RWPE1 (cell line): ENCODE measurements around the gene GUCY1A2.

Experiments used
- CTCF ChIA-PET: fragments of 350-600 bp; sonication (Branson Sonifier 250); formaldehyde crosslinking; extraction: SDS; loops from one replicate; lab custom pipeline; 2021; lab: Yijun Ruan, JAX
- POLR2A ChIA-PET: fragments of 400-600 bp; formaldehyde crosslinking; extraction: SDS; loops from one replicate; lab custom pipeline; 2020; ENCODE audit warnings: antibody characterized with exemption; ENCODE audit not compliant: low non-redundant PET; lab: Yijun Ruan, JAX
- DNase-seq: peaks from one replicate; pipeline ENCODE4 v3.0.0; 2012; ENCODE audit warnings: low spot score
- H3K27ac ChIP-seq: fragments of 450-650 bp; 2 replicates; pipeline ENCODE4 v1.5.1; 2017
- CTCF ChIP-seq: fragments of 450-650 bp; conservative IDR thresholded peaks from 2 replicates; pipeline ENCODE4 v1.5.1; 2017; ENCODE audit warnings: low read depth, mild to moderate bottlenecking

The GUCY1A2 gene

GRCh38 chr11:107043242-107044006 lies 25.1 kb upstream of the GUCY1A2 start:
- no peak for TF ChIP-seq CTCF
- POLR2A ChIA-PET = no interaction called here
- H3K27ac ChIP-seq = no peak overlapping the region
- peak; percentile 16 for DNase-seq
- CTCF ChIA-PET = interaction anchor here (0.6 kb wide), 1 partner anchor 364 kb away, joined by 4 read pairs; no protein-coding TSS in a partner anchor

DNA sequence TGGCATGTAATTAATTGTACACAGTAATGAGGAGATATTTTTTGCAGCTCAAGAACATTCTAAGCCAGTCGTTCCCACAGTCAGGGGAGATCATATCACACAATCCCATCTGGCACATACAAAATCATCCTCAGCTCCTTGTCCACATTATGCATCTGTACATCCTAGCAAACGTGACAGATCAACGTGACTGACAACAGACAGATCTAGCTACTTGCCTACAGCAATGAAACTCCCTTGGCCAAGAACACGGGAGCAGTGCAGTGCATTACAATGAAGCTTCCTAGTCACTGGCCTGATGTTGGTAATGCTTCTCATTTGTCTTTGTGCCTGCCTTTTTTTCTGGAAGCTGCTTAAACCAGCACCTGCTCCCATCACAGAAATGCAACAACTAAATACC lies 24.5 kb upstream of the GUCY1A2 start:
- no peak for DNase-seq
- ChIA-PET POLR2A (no interaction called here), CTCF (interaction anchor here (0.6 kb wide), 2 partner anchors 364 to 526 kb away, joined by 4 to 5 read pairs; no protein-coding TSS in a partner anchor)
- TF ChIP-seq CTCF = no peak
- H3K27ac ChIP-seq = no peak overlapping the region

GRCh38 chr11:107041088-107041444 lies 22.8 kb upstream of the GUCY1A2 start:
- no peak for TF ChIP-seq CTCF
- ChIA-PET POLR2A (no interaction called here), CTCF (no interaction called here)
- no peak for DNase-seq
- no peak overlapping the region for H3K27ac ChIP-seq

DNA sequence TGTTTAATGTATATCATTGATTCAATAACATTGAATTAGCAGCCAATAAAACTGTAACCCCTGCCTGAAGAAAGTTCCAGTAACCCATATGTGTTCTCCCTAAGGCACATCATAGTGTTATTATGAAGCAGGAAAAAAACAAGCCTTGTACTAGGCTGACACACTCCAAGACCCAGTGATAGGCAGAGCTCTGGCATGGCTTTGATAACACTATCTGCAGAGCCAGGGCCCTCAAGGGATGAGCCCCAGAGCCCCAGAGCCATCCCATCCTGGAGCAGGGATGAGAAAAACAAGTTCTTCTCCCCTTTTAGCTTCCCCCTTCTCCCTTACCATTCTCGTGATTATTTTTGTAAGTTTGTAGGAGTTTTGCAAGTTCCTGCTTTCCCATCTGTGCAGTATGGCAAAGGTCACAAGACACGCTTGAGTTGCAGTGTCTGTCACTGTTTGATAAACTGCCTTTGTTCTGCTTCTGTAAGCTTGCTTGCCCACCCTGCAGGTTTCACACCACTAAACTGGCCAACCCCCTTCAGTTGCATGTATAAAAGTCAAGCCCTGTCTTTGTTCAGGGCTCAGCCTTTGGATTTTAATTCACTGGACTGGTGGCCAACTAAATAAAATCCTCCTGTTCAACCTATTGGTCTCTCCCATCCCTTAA lies 22.3 kb upstream of the GUCY1A2 start:
- POLR2A ChIA-PET = no interaction called here
- no peak for DNase-seq
- no peak for TF ChIP-seq CTCF
- no peak overlapping the region for H3K27ac ChIP-seq
- CTCF ChIA-PET = no interaction called here

DNA sequence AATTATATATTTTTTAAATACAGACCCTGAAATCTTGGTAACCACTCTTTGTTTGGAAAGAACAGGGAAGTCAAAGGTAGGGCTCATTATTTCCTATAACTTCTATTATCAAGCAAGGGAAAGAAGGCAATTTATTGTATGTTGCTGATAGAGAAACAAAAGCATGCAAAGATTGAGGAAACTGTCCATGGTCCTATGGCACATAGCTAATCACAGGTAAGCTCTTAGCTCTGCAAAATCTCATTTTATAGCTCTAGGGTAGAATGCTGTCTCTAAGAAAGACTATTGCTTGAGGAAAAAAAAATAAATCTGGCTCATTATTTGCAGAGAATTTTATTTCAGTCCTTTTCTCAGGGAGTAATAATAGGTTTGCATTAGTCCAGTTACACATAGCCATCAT lies 7.4 kb upstream of the GUCY1A2 start:
- ChIA-PET CTCF (no interaction called here), POLR2A (no interaction called here)
- DNase-seq = no peak
- H3K27ac ChIP-seq = no peak overlapping the region
- TF ChIP-seq CTCF = no peak

DNA sequence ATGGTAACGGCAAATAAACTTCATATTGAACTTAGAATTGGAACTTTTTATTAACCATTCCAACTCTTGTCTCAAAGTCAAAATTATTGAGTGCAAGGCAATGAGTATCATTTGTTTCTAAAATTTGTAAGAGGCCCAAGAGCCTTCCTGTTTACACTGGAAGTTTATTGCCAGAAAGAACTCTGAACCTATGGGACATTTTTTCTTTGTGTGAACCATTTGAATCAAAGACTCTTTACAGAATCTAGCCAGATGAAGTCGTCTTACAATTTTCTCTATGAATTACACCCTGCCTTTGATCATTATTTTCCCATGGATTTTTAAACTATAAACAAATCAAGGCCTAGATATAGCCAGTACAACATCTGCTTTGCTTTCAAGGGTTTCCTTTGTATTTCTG lies 2.3 kb upstream of the GUCY1A2 start:
- no peak for TF ChIP-seq CTCF
- no peak overlapping the region for H3K27ac ChIP-seq
- DNase-seq = no peak
- POLR2A ChIA-PET = no interaction called here
- CTCF ChIA-PET = no interaction called here
